ENCODE results near the gene WNT2B. TPM values are rescaled to one million over a fixed set of nuclear protein-coding genes. Genes with fewer than 3 reads are reported as not detected.

Gene WNT2B
- total and polyA plus RNA-seq, 9 of the 15 experiments (the other 6 are each of a cell fraction or from before 2014, with no cell fraction given), result 0.02 to 0.06 (median 0.04) TPM; not detected in 3

DNA sequence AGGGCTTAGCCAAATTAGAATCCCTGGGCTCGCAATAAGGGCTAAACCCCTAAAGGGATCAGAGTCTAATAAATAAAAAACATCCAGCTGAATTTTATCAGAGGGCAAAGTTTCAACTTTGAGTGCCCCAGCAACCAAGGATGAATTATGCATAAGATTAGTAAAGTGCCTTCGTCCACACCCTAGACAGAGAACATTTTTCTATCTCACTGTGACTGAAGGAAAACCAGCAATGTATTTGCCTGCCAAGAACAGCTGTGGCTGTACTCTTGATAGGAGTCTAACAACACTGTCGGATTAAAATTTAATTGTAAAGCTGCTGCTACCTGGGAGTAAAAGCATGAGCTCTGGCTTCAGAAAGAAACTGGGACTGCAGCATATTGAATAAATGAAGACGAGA, 23.3 kb downstream of the WNT2B start:
- no peaks in the 10 kb centered on the region for H3K79me2 ChIP-seq (ENCODE audit: control insufficient read depth, insufficient read depth, low read length)
- ChIA-PET POLR2A (interaction anchor here (1.0 to 3.1 kb wide), 3 partner anchors 8 to 15 kb away, joined by 4 to 18 read pairs (median 7); no protein-coding TSS in a partner anchor), CTCF (ENCODE audit: low intra/inter-chr PET ratio) (no interaction called here)
- intact Hi-C loops (cut with micrococcal nuclease), result no loop called here
- no peak overlapping the region for H3K4me3 ChIP-seq
- no TSS peak for BruUV-seq (replicated peaks)
- FAIRE-seq, result no peak
- no peaks in the 10 kb centered on the region for H4K20me1 ChIP-seq (replicated peaks; ENCODE audit: control insufficient read depth, insufficient read depth, low read length)
- H3K36me3 ChIP-seq (ENCODE audit: control insufficient read depth, insufficient read depth, low read length), result no peaks in the 10 kb centered on the region
- no peak overlapping the region for H3K4me2 ChIP-seq (ENCODE audit: insufficient read depth, low read length)
- H3K9me3 ChIP-seq (replicated peaks; ENCODE audit: control insufficient read depth, insufficient read depth, low read depth, low read length), result no peaks in the 10 kb centered on the region
- no peak overlapping the region for H3K27ac ChIP-seq (ENCODE audit: extremely low read depth, low read depth, low read length)
- no peaks in the 10 kb centered on the region for H3K9me1 ChIP-seq (ENCODE audit: control insufficient read depth, insufficient read depth, low read length)
- in situ Hi-C loops (cut with MboI), result no loop called here
- TF ChIP-seq HINFP (tag; conservative IDR thresholded peaks at IDR 0.05; ENCODE audit: low read depth) (no peak), EHMT2 (IDR thresholded peaks at IDR 0.05) (no peak), TOE1 (IDR thresholded peaks at IDR 0.05; ENCODE audit: borderline replicate concordance) (no peak), TOE1 (CRISPR knock-in tag; IDR thresholded peaks at IDR 0.05; ENCODE audit: borderline replicate concordance, low read depth) (no peak), NFE2L1 (tag; IDR thresholded peaks at IDR 0.05; ENCODE audit: borderline replicate concordance, low read depth) (no peak), RFX1 (IDR thresholded peaks at IDR 0.05) (no peak), HDAC3 (IDR thresholded peaks at IDR 0.05; ENCODE audit: borderline replicate concordance, partially characterized antibody) (no peak), CHD2 (IDR thresholded peaks at IDR 0.05; ENCODE audit: low read depth, low read length) (no peak), RBFOX2 (IDR thresholded peaks at IDR 0.05; ENCODE audit: low read depth, low read length) (no peak), YY1 (IDR thresholded peaks at IDR 0.05; ENCODE audit: borderline replicate concordance in 1 of 3, control insufficient read depth in 1 of 3, extremely low read depth in 1 of 3, insufficient read depth in 3 of 3, insufficient read length in 1 of 3, insufficient replicate concordance in 2 of 3, low read depth in 1 of 3, low read length in 2 of 3) (no peak)
- TF ChIP-seq, protein P1, sequence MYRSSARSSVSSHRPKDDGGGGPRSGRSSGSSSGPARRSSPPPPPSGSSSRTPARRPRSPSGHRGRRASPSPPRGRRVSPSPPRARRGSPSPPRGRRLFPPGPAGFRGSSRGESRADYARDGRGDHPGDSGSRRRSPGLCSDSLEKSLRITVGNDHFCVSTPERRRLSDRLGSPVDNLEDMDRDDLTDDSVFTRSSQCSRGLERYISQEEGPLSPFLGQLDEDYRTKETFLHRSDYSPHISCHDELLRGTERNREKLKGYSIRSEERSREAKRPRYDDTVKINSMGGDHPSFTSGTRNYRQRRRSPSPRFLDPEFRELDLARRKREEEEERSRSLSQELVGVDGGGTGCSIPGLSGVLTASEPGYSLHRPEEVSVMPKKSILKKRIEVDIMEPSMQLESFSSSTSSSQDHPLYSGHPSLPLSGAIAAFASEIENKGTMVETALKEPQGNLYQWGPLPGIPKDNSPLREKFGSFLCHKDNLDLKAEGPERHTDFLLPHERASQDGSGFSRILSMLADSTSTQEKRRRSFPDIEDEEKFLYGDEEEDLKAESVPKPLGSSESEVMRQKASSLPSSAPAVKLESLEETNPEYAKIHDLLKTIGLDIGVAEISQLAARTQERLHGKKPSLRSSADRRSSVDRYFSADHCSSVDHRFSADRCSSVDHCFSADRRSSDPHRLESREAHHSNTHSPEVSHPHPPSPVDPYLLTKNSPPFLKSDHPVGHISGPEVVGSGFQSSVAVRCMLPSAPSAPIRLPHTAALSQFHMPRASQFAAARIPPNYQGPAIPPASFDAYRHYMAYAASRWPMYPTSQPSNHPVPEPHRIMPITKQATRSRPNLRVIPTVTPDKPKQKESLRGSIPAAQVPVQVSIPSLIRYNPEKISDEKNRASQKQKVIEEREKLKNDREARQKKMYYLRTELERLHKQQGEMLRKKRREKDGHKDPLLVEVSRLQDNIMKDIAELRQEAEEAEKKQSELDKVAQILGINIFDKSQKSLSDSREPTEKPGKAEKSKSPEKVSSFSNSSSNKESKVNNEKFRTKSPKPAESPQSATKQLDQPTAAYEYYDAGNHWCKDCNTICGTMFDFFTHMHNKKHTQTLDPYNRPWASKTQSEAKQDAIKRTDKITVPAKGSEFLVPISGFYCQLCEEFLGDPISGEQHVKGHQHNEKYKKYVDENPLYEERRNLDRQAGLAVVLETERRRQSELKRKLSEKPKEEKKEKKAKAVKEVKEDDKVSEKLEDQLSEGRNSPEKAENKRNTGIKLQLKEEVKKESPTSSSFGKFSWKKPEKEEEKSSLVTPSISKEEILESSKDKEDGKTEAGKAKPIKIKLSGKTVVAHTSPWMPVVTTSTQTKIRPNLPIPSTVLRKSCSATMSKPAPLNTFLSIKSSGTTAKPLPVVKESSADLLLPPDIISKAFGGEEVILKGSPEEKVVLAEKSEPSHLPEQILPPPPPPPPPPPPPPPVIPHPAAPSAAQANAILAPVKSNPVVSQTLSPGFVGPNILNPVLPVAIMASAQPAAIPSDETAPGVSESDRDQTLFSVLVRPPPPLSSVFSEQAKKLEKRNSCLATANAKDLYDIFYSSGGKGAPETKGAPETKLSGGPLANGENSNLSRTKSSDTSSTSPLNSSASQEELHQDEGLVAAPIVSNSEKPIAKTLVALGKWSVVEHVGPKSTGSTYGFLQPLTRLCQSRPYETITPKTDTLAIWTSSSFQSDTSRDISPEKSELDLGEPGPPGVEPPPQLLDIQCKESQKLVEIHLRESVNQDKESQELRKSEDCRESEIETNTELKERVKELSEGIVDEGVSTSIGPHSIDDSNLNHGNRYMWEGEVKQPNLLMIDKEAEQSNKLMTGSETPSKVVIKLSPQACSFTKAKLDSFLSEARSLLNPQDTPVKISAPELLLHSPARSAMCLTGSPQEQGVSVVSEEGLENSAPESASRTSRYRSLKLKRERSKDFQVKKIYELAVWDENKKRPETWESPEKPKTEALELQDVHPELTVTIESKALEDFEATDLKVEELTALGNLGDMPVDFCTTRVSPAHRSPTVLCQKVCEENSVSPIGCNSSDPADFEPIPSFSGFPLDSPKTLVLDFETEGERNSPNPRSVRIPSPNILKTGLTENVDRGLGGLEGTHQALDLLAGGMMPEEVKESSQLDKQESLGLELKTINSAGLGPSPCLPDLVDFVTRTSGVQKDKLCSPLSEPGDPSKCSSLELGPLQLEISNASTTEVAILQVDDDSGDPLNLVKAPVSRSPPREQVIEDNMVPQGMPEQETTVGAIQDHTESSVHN (IDR thresholded peaks at IDR 0.05; ENCODE audit: borderline replicate concordance in 1 of 2, low read depth in 1 of 2), result no peak
- ATAC-seq, result no peak
- H2AFZ ChIP-seq (ENCODE audit: low read depth, low read length), result no peak overlapping the region
- H3K27me3 ChIP-seq (ENCODE audit: control insufficient read depth in 2 of 2, insufficient read depth in 2 of 2, low read length in 2 of 2), result no peaks in the 10 kb centered on the region
- no peaks in the 10 kb centered on the region for H3K4me1 ChIP-seq (replicated peaks in 1 of 2; ENCODE audit: control insufficient read depth in 2 of 2, insufficient read depth in 2 of 2, low read length in 2 of 2)
- 61% methylated on average over 4 of the region's 4 CpGs for WGBS (ENCODE audit: insufficient coverage, low coverage, missing lambda C conversion rate)
- DNase-seq (ENCODE audit: extremely low read depth in 1 of 4, low spot score in 3 of 4), result no peak
- H3K9ac ChIP-seq (ENCODE audit: insufficient read depth in 1 of 2, low read depth in 2 of 2, low read length in 2 of 2), result no peak overlapping the region

Data from K562 (cell line).